ENCODE results near the gene CNTN2.
A peak's percentile ranks its signal among the peaks of the same experiment; 100 is the strongest.

The CNTN2 gene

DNA sequence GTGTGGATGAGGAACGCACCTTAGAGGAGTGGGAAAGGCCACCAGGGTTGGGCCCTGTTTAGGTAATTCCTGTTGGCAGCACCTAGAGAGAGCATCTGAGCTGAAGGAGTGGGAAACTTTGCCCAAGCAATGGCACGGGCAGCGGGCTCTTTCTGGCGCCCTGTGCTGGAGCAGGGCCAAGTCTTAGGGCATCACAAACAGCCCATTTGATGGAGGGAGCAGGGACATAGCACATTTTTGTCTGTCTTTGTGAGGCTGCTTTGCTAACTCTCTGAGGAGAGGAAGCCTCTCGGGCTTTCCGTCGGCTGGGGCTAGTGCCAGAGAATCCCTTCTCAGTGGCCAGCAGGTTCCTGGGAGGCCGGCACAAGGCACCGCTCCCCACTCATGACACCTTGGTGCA lies 22.5 kb upstream of the CNTN2 start:
- DNase-seq, result no peak

DNA sequence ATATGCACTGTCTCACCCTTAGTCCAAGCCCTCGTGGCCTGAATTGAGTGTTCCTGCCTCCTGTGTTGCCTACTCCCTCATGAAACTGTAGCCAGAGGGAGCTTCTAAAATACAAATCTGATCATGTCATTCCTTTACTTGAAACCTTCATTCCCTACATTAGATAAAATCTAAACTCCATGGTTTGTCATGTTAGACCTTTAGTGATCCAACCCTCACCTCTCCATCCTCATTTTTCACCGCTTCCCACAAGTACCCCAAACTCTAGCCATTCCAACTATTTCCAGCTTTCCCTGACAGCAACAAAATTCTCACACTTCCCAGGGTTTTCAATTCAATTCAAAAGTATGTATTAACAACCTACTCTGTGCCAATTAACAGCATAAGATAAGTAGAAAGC lies 18.3 kb upstream of the CNTN2 start:
- DNase-seq, result no peak

DNA sequence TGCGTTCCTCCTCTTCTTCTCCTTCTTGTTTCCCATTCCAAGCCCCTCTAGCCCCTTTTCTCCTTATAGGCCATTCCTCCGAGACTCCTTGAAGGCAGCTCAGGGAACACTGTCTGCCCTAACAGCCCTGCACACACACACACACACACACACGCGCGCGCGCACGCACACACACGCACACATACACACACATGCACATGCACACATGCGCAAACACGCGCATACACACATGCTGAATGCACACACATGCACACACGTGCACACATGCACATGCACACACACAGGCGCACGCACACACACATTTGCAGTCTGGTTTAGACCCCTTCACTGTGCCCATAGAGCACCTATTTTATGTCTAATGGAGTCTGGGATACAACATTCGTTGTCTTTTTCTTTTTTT lies 17.8 kb upstream of the CNTN2 start:
- DNase-seq, result no peak

DNA sequence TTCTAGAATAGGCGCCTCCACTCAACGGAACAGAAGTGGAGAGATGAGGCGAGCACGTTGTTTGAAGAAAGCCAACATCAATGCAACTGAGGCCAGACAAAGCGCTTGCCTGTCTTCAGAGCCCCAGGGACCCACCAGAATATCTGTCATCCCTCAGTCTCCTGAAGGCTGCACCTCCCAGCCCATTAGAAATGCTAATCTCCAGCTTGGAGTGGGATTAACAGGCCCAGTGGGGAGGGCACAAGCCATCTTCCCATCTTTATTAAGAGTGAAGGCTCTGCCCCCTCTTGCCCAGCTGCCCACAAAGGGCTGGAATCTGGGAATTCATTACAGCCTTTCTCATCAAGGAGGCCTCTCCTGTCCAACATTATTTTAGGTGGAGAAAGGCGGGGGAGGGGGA lies 16.8 kb upstream of the CNTN2 start:
- peak; percentile 98 for DNase-seq

DNA sequence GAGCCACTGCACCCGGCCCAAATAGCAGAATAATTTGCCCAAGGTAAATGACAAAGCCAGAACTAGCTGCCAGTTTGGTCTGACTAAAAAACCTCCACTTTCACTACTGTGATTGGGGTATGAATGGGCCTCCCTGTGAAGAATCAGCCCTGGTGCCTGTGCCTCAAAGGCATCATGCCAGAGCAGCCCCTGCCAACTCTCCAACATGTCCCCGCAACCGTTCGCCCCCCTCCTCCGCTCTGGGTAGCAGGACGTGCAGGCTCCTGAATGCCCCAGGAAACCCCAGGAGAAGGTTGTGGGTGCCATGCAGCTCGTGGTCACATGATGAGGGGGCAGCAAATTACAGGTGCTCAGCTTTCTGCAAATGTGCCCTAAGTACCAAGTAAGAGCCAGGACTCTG lies 14.6 kb upstream of the CNTN2 start:
- DNase-seq, result no peak

DNA sequence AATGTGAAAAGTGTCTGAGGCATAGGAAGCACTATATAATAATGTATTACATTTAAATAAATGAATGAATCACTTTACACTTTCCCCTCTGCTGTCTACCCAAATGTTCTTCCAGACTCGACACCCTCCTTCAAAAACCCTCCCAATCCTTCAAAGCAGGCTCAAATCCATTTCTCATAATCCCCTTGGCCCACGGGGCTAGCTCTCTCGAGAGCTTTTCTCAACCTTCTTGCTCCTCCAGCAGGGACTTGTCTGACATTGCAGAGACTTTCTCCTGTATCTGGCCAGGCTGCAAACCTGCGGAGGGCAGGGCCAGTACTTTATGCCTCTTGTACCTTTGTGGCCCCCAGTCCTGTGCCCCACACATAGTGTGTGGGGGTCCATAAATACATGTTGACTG lies 14.1 kb upstream of the CNTN2 start:
- peak; percentile 96 for DNase-seq

DNA sequence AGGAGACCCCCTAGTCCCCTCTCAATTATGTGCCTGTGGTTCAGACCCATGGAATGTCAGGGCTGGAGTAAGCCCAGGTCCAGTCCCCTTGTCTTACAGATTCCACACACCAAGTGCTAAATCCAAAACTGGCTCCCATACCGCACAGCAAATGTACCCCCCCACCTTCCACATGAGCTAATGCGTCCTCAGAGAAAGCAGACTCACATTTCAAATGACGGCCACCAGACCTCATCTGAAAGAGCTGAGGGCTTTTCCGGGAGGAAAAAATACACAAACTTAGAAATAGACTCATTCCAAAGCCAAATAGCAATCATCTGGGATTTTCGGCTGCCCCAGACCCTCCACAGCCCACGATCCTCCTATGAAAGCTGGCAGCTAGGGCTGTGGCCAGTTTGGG lies 12.8 kb upstream of the CNTN2 start:
- peak; percentile 82 for DNase-seq

DNA sequence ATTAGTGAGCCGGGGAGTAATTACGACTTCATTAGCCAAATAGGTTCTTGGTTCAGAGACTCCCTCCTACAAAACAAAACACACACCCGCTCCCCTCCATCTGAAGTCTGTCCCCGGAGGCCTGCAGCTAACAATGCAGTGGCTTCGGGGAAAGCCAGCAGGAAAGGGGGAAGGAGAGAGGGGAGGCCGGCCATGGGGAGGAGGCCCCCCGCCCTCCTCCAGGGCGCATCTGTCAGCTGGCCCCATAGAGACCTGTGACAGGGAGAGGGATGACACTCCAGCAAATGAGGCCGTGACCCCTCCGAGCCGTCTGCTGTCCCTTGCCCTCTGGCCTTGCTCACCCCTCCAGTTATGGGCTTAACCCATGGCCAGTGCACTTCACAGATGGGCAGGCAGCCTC lies 12.1 kb upstream of the CNTN2 start:
- DNase-seq, result peak; percentile 99

DNA sequence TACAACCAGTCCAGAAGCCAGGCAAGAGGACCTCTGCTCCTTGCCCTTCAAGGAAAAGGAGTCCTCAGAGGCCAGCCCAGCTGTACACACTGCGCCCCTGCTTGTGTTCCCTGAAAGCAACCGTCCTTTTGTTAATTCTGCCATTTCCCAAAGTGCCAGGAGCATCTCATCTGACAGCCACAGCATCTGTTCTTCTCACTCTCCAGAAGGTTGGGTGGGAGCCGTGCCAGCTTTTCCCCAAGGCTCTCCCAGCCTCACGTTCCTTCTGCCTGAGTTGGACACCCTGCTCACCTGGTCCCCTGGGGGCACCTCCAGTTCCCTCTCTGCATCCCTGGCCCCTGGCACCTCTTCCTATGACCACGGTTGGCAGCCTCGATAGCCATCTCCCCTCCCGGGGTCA lies 10.5 kb upstream of the CNTN2 start:
- DNase-seq, result peak; percentile 85

DNA sequence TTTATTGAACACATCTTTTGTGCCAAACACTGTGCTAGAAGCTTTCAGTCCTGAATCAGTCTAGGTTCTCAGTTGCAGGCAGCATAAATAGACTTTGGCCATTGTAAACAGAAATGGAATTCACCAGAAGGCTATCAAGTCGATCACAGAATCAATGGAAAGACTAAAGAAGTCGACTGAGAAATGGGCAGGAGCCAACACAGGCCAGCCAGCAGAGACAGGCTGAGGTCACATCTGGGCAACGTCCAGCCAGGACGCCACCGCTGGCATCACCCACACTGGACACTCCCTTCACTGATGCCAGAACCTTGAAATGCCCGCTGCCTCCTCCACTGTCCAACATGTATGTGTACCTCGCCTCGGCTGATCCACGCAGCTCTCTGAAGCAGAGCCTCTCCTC lies 5.5 kb upstream of the CNTN2 start:
- DNase-seq, result no peak

DNA sequence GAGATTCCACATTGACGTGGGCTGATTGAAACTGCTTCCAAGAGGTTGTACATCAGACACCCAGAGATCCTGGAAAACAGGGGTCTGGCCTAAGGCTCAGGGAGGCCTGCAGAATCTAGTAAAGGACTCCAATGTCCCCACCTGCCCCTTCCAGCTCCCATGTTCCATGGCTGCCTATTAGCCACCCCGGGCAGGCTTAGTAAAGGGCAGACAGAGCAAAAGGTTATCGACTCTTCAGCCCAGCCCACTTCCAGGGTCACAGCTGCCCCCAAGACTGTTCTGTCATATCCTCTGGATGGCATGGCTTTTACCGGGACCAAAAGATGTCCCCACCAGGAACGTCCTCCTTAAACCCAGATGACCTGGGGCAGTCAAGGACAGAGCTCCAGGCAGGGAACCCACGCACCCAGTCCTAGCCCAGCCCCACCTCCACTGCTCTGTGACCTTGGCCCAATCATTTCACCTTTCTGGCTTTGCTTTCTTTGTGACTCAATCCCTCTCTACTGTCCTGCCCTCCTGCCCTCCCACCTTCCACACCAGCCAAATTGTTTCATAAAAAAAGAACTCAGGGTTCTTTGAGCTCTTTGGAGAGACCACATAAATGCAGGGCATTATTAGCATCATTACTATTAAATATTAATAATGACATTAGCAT lies 4.8 kb upstream of the CNTN2 start:
- DNase-seq, result no peak

DNA sequence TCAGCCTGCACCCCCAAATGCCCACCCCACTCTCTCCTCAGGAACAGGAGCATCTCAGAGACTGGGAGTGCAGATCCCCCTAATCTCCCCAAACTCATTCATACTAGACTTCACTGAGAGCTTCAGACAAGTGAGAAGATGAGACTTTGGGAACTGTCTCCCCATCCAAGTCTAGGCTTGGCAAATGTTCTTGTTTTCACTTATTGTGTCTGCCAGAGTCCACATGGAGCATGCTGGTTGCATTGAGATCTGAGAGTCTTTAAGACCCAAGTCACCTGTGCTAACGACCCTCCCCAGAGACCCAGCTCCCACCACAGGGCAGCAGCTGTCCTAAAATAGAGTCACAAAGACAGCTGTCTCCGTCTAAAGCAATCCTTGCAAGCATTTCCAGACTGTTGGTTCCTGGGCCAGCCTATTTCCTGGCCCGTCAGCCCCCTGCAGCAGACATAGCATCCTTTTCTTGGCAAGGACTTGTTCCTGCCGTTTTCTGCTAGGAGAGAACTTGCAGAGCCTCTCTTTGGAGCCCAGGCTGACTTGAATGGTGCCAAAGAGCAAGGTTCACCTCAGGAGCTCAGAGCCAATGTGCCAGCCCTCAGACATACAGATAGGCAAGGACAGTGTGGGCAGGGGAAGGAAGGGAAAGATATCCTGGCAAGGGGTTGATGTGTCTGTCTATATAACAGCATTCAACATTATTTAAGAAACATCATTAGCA lies 1.9 kb upstream of the CNTN2 start:
- peak; percentile 51 for DNase-seq

DNA sequence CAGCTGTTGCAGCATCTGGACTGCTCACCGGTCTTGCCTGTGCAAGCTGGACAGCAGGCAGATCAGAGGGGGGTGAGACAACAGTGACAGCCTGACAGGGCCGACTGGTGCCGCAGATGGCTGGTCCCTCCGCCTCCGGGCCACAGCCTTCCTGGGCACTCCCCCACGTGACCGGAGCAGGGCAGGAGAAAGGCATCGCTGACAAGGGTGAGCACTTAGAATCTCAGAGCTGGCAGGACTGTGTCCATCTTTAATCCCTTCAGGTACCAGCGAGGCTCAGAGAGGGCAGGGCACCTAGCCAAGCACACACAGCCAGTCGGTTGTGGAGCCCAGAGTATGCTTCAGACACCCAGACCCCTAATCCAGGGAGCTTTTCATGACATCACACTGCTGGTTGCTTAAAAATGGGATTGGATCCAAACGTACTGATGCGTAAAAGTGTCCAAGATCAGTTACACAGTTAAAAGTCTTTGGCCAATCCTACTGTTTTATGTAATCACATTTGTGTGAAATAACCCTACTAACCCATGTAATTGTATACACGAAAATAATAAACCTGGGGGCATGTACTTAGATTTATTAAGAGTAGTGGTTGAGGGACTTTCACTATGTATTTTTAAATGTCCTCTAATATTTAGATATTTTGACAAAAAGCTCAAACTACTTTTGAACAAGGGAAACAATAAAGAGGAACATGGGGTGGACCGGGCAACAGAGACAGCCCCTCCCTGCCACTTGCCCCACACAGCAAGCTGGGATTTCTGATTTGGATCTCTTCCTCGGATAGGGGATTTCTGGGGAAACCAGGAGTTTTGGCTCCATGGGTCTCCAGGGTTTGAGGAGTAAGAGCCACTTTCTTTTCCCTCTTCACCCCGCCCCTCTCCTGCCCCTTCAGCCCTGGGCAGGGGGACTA lies 758 bp upstream of the CNTN2 start:
- peak; percentile 81 for DNase-seq

DNA sequence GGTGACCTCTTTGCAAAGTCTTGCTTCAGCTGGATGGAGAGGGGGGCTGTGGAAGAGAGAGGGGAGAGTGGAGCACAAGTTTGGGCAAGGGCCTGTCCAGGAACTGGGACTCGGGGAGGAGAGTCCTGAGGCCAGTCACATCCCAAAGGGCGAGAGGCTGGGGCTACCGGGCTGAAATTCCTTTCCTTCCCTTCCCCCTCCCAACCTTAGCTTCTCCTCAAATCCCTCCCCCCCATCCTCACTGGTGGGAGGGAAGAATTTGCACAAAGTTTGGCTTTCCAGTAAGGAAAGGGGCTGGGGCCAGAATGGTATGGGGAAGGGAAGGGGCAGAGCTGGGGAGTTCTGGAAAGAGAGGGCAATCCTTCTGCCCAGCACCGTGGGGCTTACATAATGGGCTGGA lies 854 bp downstream of the CNTN2 start:
- DNase-seq, result no peak

DNA sequence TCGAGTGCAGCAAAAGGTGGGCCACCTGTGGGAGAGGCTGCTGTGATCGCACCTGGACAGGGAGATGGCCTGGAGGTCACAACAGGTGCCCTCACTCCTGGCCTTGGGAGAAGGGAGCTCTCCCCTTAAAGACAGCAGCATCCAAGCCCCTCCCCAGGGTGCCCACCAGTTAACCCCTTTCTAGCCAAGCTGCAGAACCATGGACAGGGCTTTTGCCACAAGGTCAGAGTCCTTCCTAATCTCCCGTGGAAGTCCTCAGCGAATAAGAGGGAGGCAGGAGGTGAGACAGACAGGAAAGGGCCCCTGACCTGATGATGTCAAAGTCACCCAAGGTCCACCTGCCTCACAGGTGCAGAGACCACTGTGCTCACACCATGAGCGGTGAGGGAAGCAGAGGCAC lies 1.7 kb downstream of the CNTN2 start:
- no peak for DNase-seq

DNA sequence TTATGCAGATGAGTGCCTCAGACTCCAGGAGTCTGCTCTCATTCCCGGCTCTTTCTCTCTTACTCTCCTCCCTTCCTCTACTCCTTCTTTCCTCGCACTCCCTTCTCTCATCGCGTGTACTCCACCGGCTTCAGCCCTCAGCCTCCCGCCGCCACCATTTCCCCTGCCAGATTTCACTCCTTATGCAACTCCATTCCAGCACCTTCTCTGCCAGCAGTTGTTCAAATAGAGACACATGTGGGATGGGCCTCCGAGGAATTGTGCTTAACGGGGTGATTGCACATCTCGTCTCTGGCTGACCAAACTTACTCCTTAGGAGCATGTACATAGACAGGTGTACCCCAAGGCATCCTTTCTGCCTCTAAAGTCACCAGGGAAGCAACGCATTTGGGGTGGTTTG lies 2.1 kb downstream of the CNTN2 start:
- no peak for DNase-seq

DNA sequence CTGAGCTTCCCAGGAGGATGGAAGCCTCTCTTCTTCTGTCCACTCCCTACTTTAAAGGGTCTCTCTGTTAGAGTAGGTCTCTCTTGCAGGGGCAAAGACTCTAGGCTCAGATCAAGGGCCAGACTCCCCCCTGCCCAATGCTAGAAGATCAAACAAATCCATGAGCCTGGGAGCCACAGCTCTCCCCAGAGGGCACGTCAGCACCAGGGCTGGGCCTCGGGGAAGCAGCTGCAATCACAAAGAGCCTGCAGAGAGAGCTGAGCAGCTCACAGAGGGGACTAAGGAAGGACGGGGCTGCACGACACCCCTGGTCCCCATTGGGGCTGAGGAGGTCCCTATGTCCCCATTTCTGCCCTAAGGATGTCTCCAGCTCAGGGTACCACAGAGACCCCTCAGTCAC lies 3.9 kb downstream of the CNTN2 start:
- DNase-seq, result peak; percentile 35

DNA sequence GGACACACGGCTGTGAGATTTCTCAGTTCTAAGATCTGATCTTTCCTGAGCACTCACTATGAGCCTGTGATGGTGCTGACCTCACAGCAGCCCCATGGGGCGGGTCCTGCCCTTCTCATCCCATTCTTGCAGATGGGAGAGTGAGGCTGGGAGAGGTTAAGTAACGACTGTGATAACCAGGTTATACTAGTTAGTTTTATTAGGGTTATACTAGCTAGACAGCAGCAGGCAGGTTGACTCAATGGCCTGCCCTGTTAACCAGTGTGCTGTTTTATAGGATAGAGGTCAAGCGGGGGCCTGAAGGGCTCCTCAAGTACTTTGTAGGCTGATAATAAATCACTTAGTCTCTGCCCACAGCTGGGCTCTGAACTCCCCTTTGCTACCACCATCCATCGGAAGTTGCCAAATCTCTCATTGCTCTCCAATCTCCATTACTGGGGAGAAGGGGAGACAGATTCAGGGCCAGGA lies 4.8 kb downstream of the CNTN2 start:
- no peak for DNase-seq

DNA sequence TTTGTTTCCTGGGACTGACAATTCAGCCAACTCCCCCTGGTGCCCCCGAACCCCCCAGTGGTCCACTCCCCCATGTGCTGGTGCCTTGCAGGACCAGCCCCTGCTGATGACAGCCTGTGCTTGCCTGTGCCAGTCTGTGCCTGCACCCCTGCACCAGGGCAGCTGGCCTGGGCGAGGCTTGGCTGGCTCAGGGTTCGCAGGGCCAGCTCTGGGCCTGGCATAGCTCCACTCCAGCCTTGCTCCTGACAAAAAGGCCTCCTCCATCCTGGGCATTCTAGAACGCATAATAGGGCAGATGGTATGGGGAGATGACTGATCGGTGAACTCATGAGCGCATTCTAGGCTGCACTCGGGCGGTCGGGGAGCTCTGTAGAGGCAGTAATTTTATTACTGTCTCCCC lies 5.4 kb downstream of the CNTN2 start:
- peak; percentile 44 for DNase-seq

DNA sequence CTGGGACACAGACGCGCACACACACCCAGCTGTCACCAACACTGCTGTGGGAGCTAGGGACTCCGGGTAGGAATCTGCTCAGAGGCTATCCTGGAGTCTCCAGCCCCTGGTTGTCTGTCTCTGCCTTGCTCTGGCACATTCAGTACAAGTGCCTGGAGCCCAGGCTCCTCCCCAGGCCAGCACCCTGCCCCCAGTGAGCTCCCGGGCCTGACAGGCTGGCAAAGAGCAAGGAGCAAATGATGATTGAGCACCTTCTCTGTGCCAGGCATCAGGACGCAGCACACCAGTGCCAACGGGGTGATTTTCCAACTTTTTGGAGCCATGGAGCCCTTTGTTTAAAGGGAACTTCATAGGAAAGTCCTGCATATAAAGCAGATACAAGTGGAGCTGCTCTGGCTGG lies 6.5 kb downstream of the CNTN2 start:
- DNase-seq, result no peak

DNA sequence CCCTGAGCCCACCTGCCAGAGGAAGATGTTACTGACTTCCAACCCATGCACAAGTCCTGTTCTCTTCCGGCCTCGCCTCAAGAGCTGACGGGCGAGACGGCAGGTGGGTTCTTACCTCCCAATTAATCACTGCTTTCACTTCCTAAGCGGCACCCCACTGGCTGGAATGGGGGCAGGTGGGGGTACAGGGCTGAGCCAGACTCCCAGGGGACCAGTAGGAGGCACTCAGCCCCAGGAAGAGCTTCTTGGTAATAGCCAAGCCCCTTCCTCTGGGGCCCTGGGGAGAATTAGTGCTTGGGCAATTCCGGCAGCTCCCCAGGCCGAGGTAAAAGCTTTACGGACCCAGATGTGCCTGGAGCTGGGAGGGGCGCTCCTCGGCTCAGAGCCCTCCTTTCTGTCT lies 9.7 kb downstream of the CNTN2 start:
- peak; percentile 73 for DNase-seq

DNA sequence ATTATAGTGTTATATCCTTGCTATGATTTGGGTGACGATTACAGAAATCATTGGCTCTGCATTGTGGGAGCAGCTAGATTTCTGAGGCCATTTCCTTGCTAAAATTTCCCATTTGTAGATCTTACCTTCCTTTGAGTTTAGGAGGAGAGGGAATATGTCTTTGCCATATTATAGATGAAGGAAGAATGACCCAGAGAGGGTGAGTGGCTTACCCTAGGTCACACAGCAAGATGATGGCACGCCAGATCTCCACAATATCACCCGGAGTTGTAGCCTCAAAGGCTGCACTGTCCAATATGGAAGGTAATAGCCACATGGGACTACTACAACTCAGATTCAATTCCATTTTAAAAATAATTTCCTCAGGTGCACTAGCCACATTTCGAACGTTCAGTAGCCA lies 10.3 kb downstream of the CNTN2 start:
- DNase-seq, result no peak

DNA sequence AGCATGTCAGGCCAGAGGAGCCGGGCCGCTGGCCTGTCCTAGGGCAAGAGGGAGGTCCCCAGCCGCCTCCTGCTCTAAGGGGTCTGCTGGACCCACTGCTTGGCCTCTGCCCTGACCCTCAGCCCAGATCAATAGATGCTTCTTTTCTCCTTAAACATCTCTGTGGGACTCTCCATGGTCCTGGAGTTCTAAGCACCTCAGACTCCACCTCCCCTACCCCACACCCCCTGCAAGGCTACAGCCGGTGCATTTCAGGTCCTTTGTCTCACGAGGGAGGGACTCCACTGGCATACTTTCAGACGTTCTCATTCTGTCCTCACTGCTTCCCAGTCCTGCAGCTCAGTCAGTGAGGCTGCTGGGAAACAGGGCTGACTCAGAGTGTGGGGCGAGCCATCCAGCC lies 11.0 kb downstream of the CNTN2 start:
- DNase-seq, result no peak

DNA sequence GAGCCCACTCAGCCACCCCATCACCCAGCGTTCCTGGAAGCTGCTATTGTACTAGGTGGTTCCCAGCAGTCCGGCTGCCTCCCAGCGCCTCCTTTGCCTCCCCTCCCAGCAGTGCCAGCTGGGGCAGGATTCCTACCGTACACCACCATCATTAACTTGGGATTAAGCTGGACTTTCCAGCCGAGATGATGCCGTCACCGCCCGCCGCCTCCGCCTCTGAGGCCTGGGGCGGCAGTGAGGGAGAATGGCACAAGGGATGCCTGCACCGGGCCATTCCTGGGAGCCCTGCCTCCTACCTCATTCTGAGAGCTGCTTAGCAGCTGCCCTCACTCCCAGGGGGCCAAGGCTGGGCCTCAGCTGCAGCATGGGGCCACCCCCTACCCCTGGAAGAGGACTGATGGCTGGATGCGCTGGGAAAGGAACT lies 13.2 kb downstream of the CNTN2 start:
- DNase-seq, result peak; percentile 97

Measured in NCI-H82 (cell line).